KOPT-K1 (cell line): ENCODE results near the gene TARBP1.
"Not testable (repeated sequence)": the region's sequence is repeated elsewhere in the genome, so short reads cannot be mapped to it uniquely, and the experiment has no call there.

Experiments
- H3K27ac ChIP-seq: fragments of 200-600 bp; sonication (generic); 2 replicates; pipeline ENCODE4 v1.5.1; 2016; ENCODE audit warnings: antibody characterized with exemption, mild to moderate bottlenecking, low read depth, low read length; ENCODE audit not compliant: poor library complexity, severe bottlenecking
- H3K36me3 ChIP-seq: fragments of 200-600 bp; sonication (generic); 2 replicates; pipeline ENCODE4 v1.5.1; 2017; ENCODE audit warnings: antibody characterized with exemption, mild to moderate bottlenecking, low read length, moderate library complexity; ENCODE audit not compliant: insufficient read depth
- H3K9me3 ChIP-seq: fragments of 200-600 bp; sonication (generic); 2 replicates; pipeline ENCODE4 v1.5.1; 2017; ENCODE audit warnings: antibody characterized with exemption, low read length, mild to moderate bottlenecking; ENCODE audit not compliant: insufficient read depth, poor library complexity, severe bottlenecking

TARBP1 gene

GRCh38 chr1:234405676-234406075, 73.3 kb downstream of the TARBP1 start:
- Histone ChIP-seq H3K9me3 (no peaks in the 10 kb centered on the region), H3K36me3 (peaks cover 67% of the 10 kb centered on the region), H3K27ac (no peak overlapping the region)

- no peaks in the 10 kb centered on the region for H3K9me3 ChIP-seq
- no peak overlapping the region for H3K27ac ChIP-seq
- peaks cover 62% of the 10 kb centered on the region for H3K36me3 ChIP-seq
These were observed 76.0 kb downstream of the TARBP1 start for GRCh38 chr1:234402939-234403338.

DNA sequence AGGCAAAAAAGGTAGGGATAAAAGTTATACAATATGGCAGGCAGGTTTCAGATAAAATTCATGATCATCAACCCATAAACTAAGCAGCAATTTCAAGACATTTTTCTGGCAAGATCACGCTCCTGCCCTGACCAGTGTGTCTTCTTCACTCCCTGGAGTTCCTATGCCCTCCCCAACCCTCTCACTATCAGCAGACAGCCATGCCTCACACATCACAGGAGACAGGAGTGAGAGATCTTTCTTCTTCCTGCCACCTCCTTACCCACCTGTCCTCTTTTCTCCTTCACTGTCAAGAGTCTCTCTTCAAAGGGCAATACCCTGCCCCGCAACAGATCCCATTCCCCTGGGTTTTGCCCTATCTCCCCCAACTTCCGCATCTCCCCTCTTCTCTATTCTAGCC, 77.3 kb downstream of the TARBP1 start:
- Histone ChIP-seq H3K27ac (peak overlapping the region; percentile 52), H3K36me3 (peaks cover 55% of the 10 kb centered on the region), H3K9me3 (no peaks in the 10 kb centered on the region)

GRCh38 chr1:234400773-234401172, 78.2 kb downstream of the TARBP1 start:
- H3K9me3 ChIP-seq, result no peaks in the 10 kb centered on the region
- peak overlapping the region; percentile 52 for H3K27ac ChIP-seq
- peaks cover 55% of the 10 kb centered on the region for H3K36me3 ChIP-seq

GRCh38 chr1:234399515-234399914, 79.5 kb downstream of the TARBP1 start:
- H3K27ac ChIP-seq, H3K9me3 ChIP-seq: not testable (repeated sequence)
- peaks cover 55% of the 10 kb centered on the region for H3K36me3 ChIP-seq

GRCh38 chr1:234398849-234399381, 80.1 kb downstream of the TARBP1 start:
- Histone ChIP-seq H3K9me3 (no peaks in the 10 kb centered on the region), H3K27ac (no peak overlapping the region), H3K36me3 (peaks cover 54% of the 10 kb centered on the region)

DNA sequence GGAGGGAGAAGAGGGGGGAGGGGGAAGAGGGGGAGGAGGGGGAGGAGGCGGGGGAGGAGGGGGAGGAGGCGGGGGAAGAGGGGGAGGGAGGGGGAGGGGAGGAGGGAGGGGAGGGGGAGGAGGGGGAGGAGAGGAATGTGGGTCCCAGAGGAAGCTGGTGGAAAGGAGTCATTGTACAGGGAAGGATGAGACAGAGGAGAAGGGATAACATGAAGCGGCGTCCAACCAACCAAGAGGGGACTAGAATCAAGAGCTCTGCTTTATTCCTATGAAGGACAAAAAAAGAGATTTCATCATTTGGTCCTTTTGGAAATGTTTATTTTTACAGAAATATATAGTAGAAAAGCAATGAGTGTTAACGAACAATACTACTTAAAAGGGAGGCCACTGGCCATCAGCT, 81.2 kb downstream of the TARBP1 start:
- Histone ChIP-seq H3K27ac (no peak overlapping the region), H3K9me3 (no peaks in the 10 kb centered on the region), H3K36me3 (peaks cover 55% of the 10 kb centered on the region)

DNA sequence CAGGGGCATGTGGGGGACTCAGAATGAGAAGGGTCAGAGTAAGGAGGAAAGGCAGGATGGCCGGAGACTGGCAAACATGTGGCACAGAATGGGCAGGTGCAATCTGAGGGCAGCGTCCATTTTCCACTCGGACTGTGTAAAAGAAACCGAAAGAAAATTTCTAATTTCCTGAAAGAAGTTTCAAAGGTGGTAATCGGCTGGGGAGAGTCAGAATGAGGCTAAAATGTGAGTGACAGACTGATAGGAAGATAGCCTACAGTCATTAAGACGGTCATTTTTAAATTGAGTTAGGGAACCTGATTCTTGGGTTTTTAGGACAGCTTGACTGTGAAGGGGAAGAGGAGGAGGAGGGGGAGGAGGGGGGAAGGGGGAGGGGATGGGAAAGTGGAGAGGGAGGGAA, 82.1 kb downstream of the TARBP1 start:
- Histone ChIP-seq H3K36me3 (peaks cover 63% of the 10 kb centered on the region), H3K27ac (no peak overlapping the region)

GRCh38 chr1:234396092-234396491, 82.9 kb downstream of the TARBP1 start:
- Histone ChIP-seq H3K27ac (no peak overlapping the region), H3K36me3 (peaks cover 71% of the 10 kb centered on the region), H3K9me3 (no peaks in the 10 kb centered on the region)

More for the DNA sequence above, 82.1 kb downstream of the TARBP1 start:
- H3K9me3 ChIP-seq, result no peaks in the 10 kb centered on the region

- peaks cover 77% of the 10 kb centered on the region for H3K36me3 ChIP-seq
- H3K9me3 ChIP-seq, result no peaks in the 10 kb centered on the region
- H3K27ac ChIP-seq, result no peak overlapping the region
These were observed 83.7 kb downstream of the TARBP1 start for GRCh38 chr1:234395297-234395696.

GRCh38 chr1:234393190-234393589, 85.8 kb downstream of the TARBP1 start:
- no peak overlapping the region for H3K27ac ChIP-seq
- peaks cover 71% of the 10 kb centered on the region for H3K36me3 ChIP-seq
- no peaks in the 10 kb centered on the region for H3K9me3 ChIP-seq

GRCh38 chr1:234388094-234388493, 90.9 kb downstream of the TARBP1 start:
- Histone ChIP-seq H3K36me3 (peaks cover 57% of the 10 kb centered on the region), H3K9me3 (no peaks in the 10 kb centered on the region)

DNA sequence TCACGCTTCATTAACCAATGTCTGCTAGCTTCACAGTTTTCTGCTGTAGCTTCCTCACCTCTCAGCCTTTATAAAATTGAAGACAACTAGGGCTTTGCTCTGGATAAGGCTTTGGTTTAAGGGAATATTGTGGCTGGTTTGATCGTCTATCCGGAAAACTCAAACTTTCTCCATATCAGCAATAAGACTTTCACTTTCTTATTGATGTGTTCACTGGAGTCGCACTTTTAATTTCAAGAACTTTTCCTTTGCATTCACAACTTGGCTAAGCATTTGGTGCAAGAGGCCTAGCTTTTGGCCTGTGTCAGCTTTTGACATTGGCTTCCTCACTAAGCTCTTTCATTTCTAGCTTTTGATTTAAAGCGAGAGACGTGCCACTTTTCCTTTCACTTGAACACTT, 92.9 kb downstream of the TARBP1 start:
- Histone ChIP-seq H3K36me3 (peaks cover 55% of the 10 kb centered on the region), H3K9me3 (no peaks in the 10 kb centered on the region), H3K27ac (no peak overlapping the region)

More at GRCh38 chr1:234388094-234388493, 90.9 kb downstream of the TARBP1 start:
- no peak overlapping the region for H3K27ac ChIP-seq

- H3K27ac ChIP-seq, result no peak overlapping the region
- peaks cover 82% of the 10 kb centered on the region for H3K36me3 ChIP-seq
- no peaks in the 10 kb centered on the region for H3K9me3 ChIP-seq
These were observed 97.1 kb downstream of the TARBP1 start for GRCh38 chr1:234381699-234382555.

- not testable (repeated sequence) for H3K9me3 ChIP-seq, H3K27ac ChIP-seq
- peaks cover 88% of the 10 kb centered on the region for H3K36me3 ChIP-seq
These were observed 99.3 kb downstream of the TARBP1 start for GRCh38 chr1:234379591-234380109.
